ENCODE results near the gene PLA2G4B.

DNA sequence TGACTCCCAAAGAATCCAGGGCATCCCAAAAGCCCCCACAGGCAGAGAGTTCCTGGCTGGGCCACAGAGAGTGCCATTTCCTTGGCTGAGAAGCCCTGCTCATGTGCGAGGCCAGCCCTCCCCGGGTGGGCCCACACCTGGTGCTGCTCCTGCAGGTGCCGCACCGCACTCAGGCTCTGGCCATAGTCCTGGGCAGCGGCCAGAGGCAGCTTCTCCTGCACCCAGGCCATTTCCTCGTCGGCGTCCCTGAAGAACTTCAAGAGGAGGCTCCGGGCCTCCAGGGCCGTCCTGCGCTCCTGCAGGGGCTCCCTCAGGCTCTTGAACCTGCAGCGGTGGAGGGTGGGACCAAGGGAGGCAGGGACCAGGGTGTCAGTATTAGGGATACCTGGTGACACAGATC is 18.1 kb downstream of the PLA2G4B start:
- TF ChIP-seq, protein P1, sequence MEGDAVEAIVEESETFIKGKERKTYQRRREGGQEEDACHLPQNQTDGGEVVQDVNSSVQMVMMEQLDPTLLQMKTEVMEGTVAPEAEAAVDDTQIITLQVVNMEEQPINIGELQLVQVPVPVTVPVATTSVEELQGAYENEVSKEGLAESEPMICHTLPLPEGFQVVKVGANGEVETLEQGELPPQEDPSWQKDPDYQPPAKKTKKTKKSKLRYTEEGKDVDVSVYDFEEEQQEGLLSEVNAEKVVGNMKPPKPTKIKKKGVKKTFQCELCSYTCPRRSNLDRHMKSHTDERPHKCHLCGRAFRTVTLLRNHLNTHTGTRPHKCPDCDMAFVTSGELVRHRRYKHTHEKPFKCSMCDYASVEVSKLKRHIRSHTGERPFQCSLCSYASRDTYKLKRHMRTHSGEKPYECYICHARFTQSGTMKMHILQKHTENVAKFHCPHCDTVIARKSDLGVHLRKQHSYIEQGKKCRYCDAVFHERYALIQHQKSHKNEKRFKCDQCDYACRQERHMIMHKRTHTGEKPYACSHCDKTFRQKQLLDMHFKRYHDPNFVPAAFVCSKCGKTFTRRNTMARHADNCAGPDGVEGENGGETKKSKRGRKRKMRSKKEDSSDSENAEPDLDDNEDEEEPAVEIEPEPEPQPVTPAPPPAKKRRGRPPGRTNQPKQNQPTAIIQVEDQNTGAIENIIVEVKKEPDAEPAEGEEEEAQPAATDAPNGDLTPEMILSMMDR (IDR thresholded peaks at IDR 0.05) = no peak
- TF ChIP-seq POLR2A (IDR thresholded peaks at IDR 0.05) = no peak
